ENCODE measurements around the gene C9orf72.

The C9orf72 gene

GRCh38 chr9:27518809-27519208 is 54.5 kb downstream of the C9orf72 start:
- DNase-seq (ENCODE audit: low spot score) (no peak), ATAC-seq (ENCODE audit: low read depth) (no peak)
- Histone ChIP-seq H3K4me3 (ENCODE audit: severe bottlenecking) (no peak overlapping the region), H3K36me3 (ENCODE audit: low read depth) (peaks cover 3% of the 10 kb centered on the region; the same call in 1 of the 2 replicates), H3K27me3 (ENCODE audit: insufficient read depth, poor library complexity, severe bottlenecking) (no peaks in the 10 kb centered on the region), H3K27ac (ENCODE audit: poor library complexity, severe bottlenecking) (peak overlapping the region; percentile 99), H3K9me3 (ENCODE audit: severe bottlenecking) (no peaks in the 10 kb centered on the region), H3K4me1 (ENCODE audit: insufficient read depth, poor library complexity, severe bottlenecking) (peaks cover 47% of the 10 kb centered on the region)
- no peak for TF ChIP-seq CTCF (IDR thresholded peaks at IDR 0.05; ENCODE audit: poor library complexity, severe bottlenecking)

- Histone ChIP-seq H3K4me1 (ENCODE audit: insufficient read depth, poor library complexity, severe bottlenecking) (peaks cover 39% of the 10 kb centered on the region), H3K27ac (ENCODE audit: poor library complexity, severe bottlenecking) (peak overlapping the region; percentile 99), H3K27me3 (ENCODE audit: insufficient read depth, poor library complexity, severe bottlenecking) (no peaks in the 10 kb centered on the region), H3K36me3 (ENCODE audit: low read depth) (peaks cover 3% of the 10 kb centered on the region; the same call in 1 of the 2 replicates), H3K9me3 (ENCODE audit: severe bottlenecking) (no peaks in the 10 kb centered on the region), H3K4me3 (ENCODE audit: severe bottlenecking) (no peak overlapping the region)
- DNase-seq (ENCODE audit: low spot score) (no peak), ATAC-seq (ENCODE audit: low read depth) (no peak)
- no peak for TF ChIP-seq CTCF (IDR thresholded peaks at IDR 0.05; ENCODE audit: poor library complexity, severe bottlenecking)
These were observed 55.3 kb downstream of the C9orf72 start for GRCh38 chr9:27518006-27518405.

- Histone ChIP-seq H3K9me3 (ENCODE audit: severe bottlenecking) (no peaks in the 10 kb centered on the region), H3K4me1 (ENCODE audit: insufficient read depth, poor library complexity, severe bottlenecking) (peaks cover 26% of the 10 kb centered on the region), H3K4me3 (ENCODE audit: severe bottlenecking) (no peak overlapping the region), H3K27me3 (ENCODE audit: insufficient read depth, poor library complexity, severe bottlenecking) (no peaks in the 10 kb centered on the region), H3K27ac (ENCODE audit: poor library complexity, severe bottlenecking) (no peak overlapping the region), H3K36me3 (ENCODE audit: low read depth) (no peaks in the 10 kb centered on the region; the same call in 1 of the 2 replicates)
- ATAC-seq (ENCODE audit: low read depth), result no peak
- DNase-seq (ENCODE audit: low spot score), result no peak
- TF ChIP-seq CTCF (IDR thresholded peaks at IDR 0.05; ENCODE audit: poor library complexity, severe bottlenecking), result no peak
These were observed 58.7 kb downstream of the C9orf72 start for GRCh38 chr9:27514551-27514950.

- H3K4me1 ChIP-seq (ENCODE audit: insufficient read depth, poor library complexity, severe bottlenecking), result peaks cover 12% of the 10 kb centered on the region
- ATAC-seq (ENCODE audit: low read depth), result no peak
- no peak overlapping the region for H3K4me3 ChIP-seq (ENCODE audit: severe bottlenecking)
- no peaks in the 10 kb centered on the region for H3K27me3 ChIP-seq (ENCODE audit: insufficient read depth, poor library complexity, severe bottlenecking)
- H3K36me3 ChIP-seq (ENCODE audit: low read depth), result peaks cover 6% of the 10 kb centered on the region; the same call in 1 of the 2 replicates
- H3K9me3 ChIP-seq (ENCODE audit: severe bottlenecking), result no peaks in the 10 kb centered on the region
- peak overlapping the region; percentile 100 for H3K27ac ChIP-seq (ENCODE audit: poor library complexity, severe bottlenecking)
- DNase-seq (ENCODE audit: low spot score), result no peak
- TF ChIP-seq CTCF (IDR thresholded peaks at IDR 0.05; ENCODE audit: poor library complexity, severe bottlenecking), result no peak
These were observed 61.5 kb downstream of the C9orf72 start for GRCh38 chr9:27511771-27512170.

- H3K27ac ChIP-seq (ENCODE audit: poor library complexity, severe bottlenecking), result peak overlapping the region; percentile 100
- H3K4me1 ChIP-seq (ENCODE audit: insufficient read depth, poor library complexity, severe bottlenecking), result peaks cover 20% of the 10 kb centered on the region
- H3K9me3 ChIP-seq (ENCODE audit: severe bottlenecking), result no peaks in the 10 kb centered on the region
- H3K36me3 ChIP-seq (ENCODE audit: low read depth), result peaks cover 6% of the 10 kb centered on the region; the same call in 1 of the 2 replicates
- no peak overlapping the region for H3K4me3 ChIP-seq (ENCODE audit: severe bottlenecking)
- no peak for TF ChIP-seq CTCF (IDR thresholded peaks at IDR 0.05; ENCODE audit: poor library complexity, severe bottlenecking)
- ATAC-seq (ENCODE audit: low read depth) (0 out of 3 replicates have a peak, but pooled peaks have one; percentile 18), DNase-seq (ENCODE audit: low spot score) (no peak)
- H3K27me3 ChIP-seq (ENCODE audit: insufficient read depth, poor library complexity, severe bottlenecking), result no peaks in the 10 kb centered on the region
These were observed 62.5 kb downstream of the C9orf72 start for GRCh38 chr9:27510780-27511179.

All from RWPE2 (cell line).